Small intestine (tissue), 7 donors: ENCODE measurements around the gene CCDC146. TPM values are rescaled to one million over a fixed set of nuclear protein-coding genes. Genes with fewer than 3 reads are reported as not detected.
"Not testable (repeated sequence)": the region's sequence is repeated elsewhere in the genome, so short reads cannot be mapped to it uniquely, and the experiment has no call there.

Experiments used
- DNase-seq, 2 donors: peaks; one replicate each; pipeline versions ENCODE4 v3.0.0 to v3.0.0-alpha.2; 2013
- FAIRE-seq: peaks from 2 replicates; lab custom pipeline; 2012; peaks lifted over from hg19 to GRCh38; lab: Jason Lieb, UNC
- H3K27ac ChIP-seq, 3 donors: one replicate each; pipeline ENCODE4 v1.5.1; 2013; ENCODE audit warnings: low read length in 2 of 3, mild to moderate bottlenecking in 2 of 3, control low read depth in 1 of 3, inconsistent platforms in 1 of 3, low read depth in 1 of 3, moderate library complexity in 1 of 3
- H3K27me3 ChIP-seq, 3 donors: one replicate each; pipeline ENCODE4 v1.6.1; 2013; ENCODE audit warnings: low read length in 3 of 3, inconsistent platforms in 1 of 3; ENCODE audit not compliant: control insufficient read depth in 3 of 3, insufficient read depth in 3 of 3
- H3K36me3 ChIP-seq, 3 donors: one replicate each; pipeline ENCODE4 v1.6.1; 2013; ENCODE audit warnings: low read length in 3 of 3, inconsistent platforms in 1 of 3, low read depth in 1 of 3, mild to moderate bottlenecking in 1 of 3, moderate library complexity in 1 of 3; ENCODE audit not compliant: control insufficient read depth in 3 of 3, insufficient read depth in 2 of 3
- H3K4me1 ChIP-seq, 3 donors: one replicate each; pipeline ENCODE4 v1.6.1; 2013; ENCODE audit warnings: low read length in 2 of 3, inconsistent platforms in 1 of 3, low read depth in 1 of 3, mild to moderate bottlenecking in 1 of 3, moderate library complexity in 1 of 3; ENCODE audit not compliant: control insufficient read depth in 3 of 3, insufficient read depth in 2 of 3
- H3K4me3 ChIP-seq, 3 donors: one replicate each; pipeline ENCODE4 v1.5.1; 2013; ENCODE audit warnings: low read length in 3 of 3, control low read depth in 1 of 3, inconsistent platforms in 1 of 3, low read depth in 1 of 3, mild to moderate bottlenecking in 1 of 3, moderate library complexity in 1 of 3
- H3K9me3 ChIP-seq, 2 donors: one replicate each; pipeline ENCODE4 v1.6.1; 2013; ENCODE audit warnings: low read depth in 1 of 2, low read length in 1 of 2; ENCODE audit not compliant: control insufficient read depth in 2 of 2, insufficient read depth in 1 of 2
- WGBS, 3 donors: extraction: QIAGEN DNeasy Blood & Tissue Kit; methylation state at CpG; one replicate each; pipeline ENCODE4 v1.1.7; 2013; 5-methylcytosine and 5-hydroxymethylcytosine counted together
- polyA plus RNA-seq, 4 donors: library from polyadenylated mRNA; stranded (reverse) in 3 of 4; unstranded in 1 of 4; fragments of 200-250 nt in 3 of 4; fragments of 120-200 nt in 1 of 4; gene quantifications; one replicate each; pipeline versions ENCODE4 v1.2.1 to v1.2.3, GENCODE V29; 2013
- donor health status: healthy with polysubstance abuse.
- donor health status: control.
- donor health status: control.
- donor health status: Bipolar disorder and iron deficiency.
- donor health status: healthy.

CCDC146 gene
- polyA plus RNA-seq, 4 donors, result 2.4 to 7.5 (median 6.5) TPM

GRCh38 chr7:77331938-77332695, 209.7 kb downstream of the CCDC146 start:
- WGBS, 3 donors, result 61 to 67% (median 63%) methylated on average over 3 of the region's 3 CpGs
- no peaks in the 10 kb centered on the region for H3K9me3 ChIP-seq
- H3K36me3 ChIP-seq, result no peaks in the 10 kb centered on the region
- no peaks in the 10 kb centered on the region for H3K4me1 ChIP-seq
- FAIRE-seq (no peak), DNase-seq (peak; percentile 79 to 82)
- H3K27me3 ChIP-seq, result no peaks in the 10 kb centered on the region
- H3K4me3 ChIP-seq, result no peak overlapping the region
- H3K27ac ChIP-seq, result no peak overlapping the region

- DNase-seq, H3K27me3 ChIP-seq, H3K4me3 ChIP-seq, H3K4me1 ChIP-seq, FAIRE-seq, H3K27ac ChIP-seq, H3K9me3 ChIP-seq, H3K36me3 ChIP-seq: not testable (repeated sequence)
- 88 to 93% (median 91%) methylated on average over 2 of the region's 2 CpGs for WGBS, 3 donors
Measured at GRCh38 chr7:77334039-77334438, 211.6 kb downstream of the CCDC146 start.

GRCh38 chr7:77335581-77335980, 213.2 kb downstream of the CCDC146 start:
- Histone ChIP-seq H3K27ac (no peak overlapping the region), H3K9me3 (no peaks in the 10 kb centered on the region), H3K4me3 (no peak overlapping the region), H3K4me1 (peaks cover 0 to 6% (median 0%) of the 10 kb centered on the region in 3 donors), H3K27me3 (no peaks in the 10 kb centered on the region), H3K36me3 (no peaks in the 10 kb centered on the region)
- FAIRE-seq (no peak), DNase-seq (no peak)

- no peak overlapping the region for H3K27ac ChIP-seq
- H3K4me1 ChIP-seq, result peaks cover 0 to 6% (median 0%) of the 10 kb centered on the region in 3 donors
- FAIRE-seq, result no peak
- H3K27me3 ChIP-seq, result no peaks in the 10 kb centered on the region
- H3K36me3 ChIP-seq, result no peaks in the 10 kb centered on the region
- 83 to 94% (median 91%) methylated on average over 2 of the region's 2 CpGs for WGBS, 3 donors
- DNase-seq, result no peak
- H3K4me3 ChIP-seq, result no peak overlapping the region
- no peaks in the 10 kb centered on the region for H3K9me3 ChIP-seq
Measured at GRCh38 chr7:77337456-77337990, 215.1 kb downstream of the CCDC146 start.

- H3K9me3 ChIP-seq, result no peaks in the 10 kb centered on the region
- H3K27ac ChIP-seq, result no peak overlapping the region
- H3K4me3 ChIP-seq, result no peak overlapping the region
- FAIRE-seq (no peak), DNase-seq (no peak)
- WGBS, 3 donors, result 68 to 78% (median 73%) methylated on average over 4 of the region's 4 CpGs
- peaks cover 0 to 6% (median 0%) of the 10 kb centered on the region in 3 donors for H3K4me1 ChIP-seq
- no peaks in the 10 kb centered on the region for H3K36me3 ChIP-seq
- H3K27me3 ChIP-seq, result no peaks in the 10 kb centered on the region
Measured at GRCh38 chr7:77338260-77338659, 215.8 kb downstream of the CCDC146 start.

- no peak for DNase-seq
- no peak for FAIRE-seq
- 76 to 92% (median 91%) methylated on average over 5 of the region's 5 CpGs for WGBS, 3 donors
Measured at GRCh38 chr7:77338883-77339629, 216.6 kb downstream of the CCDC146 start.

GRCh38 chr7:77339726-77340125, 217.3 kb downstream of the CCDC146 start:
- H3K27me3 ChIP-seq, result no peaks in the 10 kb centered on the region
- no peaks in the 10 kb centered on the region for H3K9me3 ChIP-seq
- no peak overlapping the region for H3K27ac ChIP-seq
- peaks cover 0 to 6% (median 0%) of the 10 kb centered on the region in 3 donors for H3K4me1 ChIP-seq
- no peak for DNase-seq
- FAIRE-seq, result no peak
- H3K4me3 ChIP-seq, result no peak overlapping the region
- 58 to 69% (median 66%) methylated on average over 5 of the region's 5 CpGs for WGBS, 3 donors
- H3K36me3 ChIP-seq, result no peaks in the 10 kb centered on the region

More at GRCh38 chr7:77338883-77339629, 216.6 kb downstream of the CCDC146 start:
- peaks cover 0 to 6% (median 0%) of the 10 kb centered on the region in 3 donors for H3K4me1 ChIP-seq
- H3K4me3 ChIP-seq, result no peak overlapping the region
- H3K27ac ChIP-seq, result no peak overlapping the region
- no peaks in the 10 kb centered on the region for H3K36me3 ChIP-seq
- H3K27me3 ChIP-seq, result no peaks in the 10 kb centered on the region
- H3K9me3 ChIP-seq, result no peaks in the 10 kb centered on the region
